ENCODE measurements around the gene PTPN11.

The PTPN11 gene

DNA sequence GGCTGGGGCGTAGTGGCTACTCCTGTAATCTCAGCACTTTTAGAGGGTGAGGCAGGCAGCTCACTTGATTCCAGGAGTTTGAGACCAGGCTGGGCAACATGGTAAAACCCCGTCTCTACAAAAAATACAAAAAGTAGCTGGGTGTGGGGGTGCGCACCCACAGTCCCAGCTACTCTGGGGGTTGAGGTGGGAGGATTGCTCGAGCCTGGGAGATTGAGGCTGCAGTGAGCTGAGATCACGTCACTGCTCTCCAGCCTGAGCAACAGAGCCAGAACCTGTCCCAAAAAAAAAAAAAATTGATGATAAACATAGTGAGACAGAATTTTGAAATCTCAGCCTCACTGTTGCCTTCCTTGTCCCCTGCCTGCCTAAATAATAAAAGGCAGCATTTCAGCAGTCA lies 40.0 kb downstream of the PTPN11 start:
- DNase-seq (ENCODE audit: low spot score), result no peak
- TF ChIP-seq CTCF (IDR thresholded peaks at IDR 0.05; ENCODE audit: extremely low read depth, missing control alignments), result no peak

GRCh38 chr12:112463478-112463877 lies 44.7 kb downstream of the PTPN11 start:
- DNase-seq (ENCODE audit: low spot score), result peak; percentile 47
- no peak for TF ChIP-seq CTCF (IDR thresholded peaks at IDR 0.05; ENCODE audit: extremely low read depth, missing control alignments)

DNA sequence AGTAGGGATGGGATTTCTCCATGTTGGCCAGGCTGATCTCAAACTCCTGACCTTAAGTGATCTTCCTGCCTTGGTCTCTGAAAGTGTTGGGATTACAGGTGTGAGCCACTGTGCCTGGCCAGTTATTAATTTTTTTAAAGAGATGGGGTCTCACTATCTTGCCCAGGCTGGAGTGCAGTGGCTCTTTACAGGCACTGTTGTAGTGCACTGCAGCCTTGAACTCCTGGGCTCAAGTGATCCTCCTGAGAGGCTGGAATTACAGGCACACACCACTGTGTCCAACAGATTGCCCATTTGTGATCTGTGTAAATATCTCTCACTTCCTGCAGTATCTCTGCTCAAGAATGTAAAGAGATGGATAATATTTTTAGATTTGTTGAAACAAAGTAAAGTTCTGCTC lies 45.9 kb downstream of the PTPN11 start:
- TF ChIP-seq CTCF (IDR thresholded peaks at IDR 0.05; ENCODE audit: extremely low read depth, missing control alignments), result no peak
- no peak for DNase-seq (ENCODE audit: low spot score)

- DNase-seq (ENCODE audit: low spot score), result no peak
- TF ChIP-seq CTCF (IDR thresholded peaks at IDR 0.05; ENCODE audit: extremely low read depth, missing control alignments), result no peak
These were observed 47.3 kb downstream of the PTPN11 start for GRCh38 chr12:112466011-112466422.

DNA sequence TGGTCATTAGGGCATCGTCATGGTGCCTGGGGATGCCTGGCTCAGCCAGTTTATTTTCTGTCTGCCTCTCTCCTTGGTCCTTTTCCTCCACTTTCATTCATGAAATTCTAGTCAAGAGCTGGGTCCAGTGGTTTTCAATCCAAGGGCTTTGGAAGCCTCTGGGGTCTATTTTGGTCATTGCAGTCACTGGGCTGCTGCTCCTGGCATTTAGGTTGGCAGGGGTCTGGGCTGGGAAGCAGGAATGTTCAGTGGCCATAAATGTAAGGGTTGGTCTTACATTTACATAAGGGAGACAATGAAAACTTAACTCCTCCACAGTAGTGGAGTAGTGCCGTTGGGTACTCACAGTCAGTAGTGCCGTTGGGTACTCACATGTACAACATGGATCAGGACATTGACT lies 48.1 kb downstream of the PTPN11 start:
- no peak for DNase-seq (ENCODE audit: low spot score)
- TF ChIP-seq CTCF (IDR thresholded peaks at IDR 0.05; ENCODE audit: extremely low read depth, missing control alignments), result no peak

GRCh38 chr12:112468046-112468445 lies 49.3 kb downstream of the PTPN11 start:
- no peak for DNase-seq (ENCODE audit: low spot score)
- TF ChIP-seq CTCF (IDR thresholded peaks at IDR 0.05; ENCODE audit: extremely low read depth, missing control alignments), result no peak

GRCh38 chr12:112473056-112473455 lies 54.3 kb downstream of the PTPN11 start:
- no peak for TF ChIP-seq CTCF (IDR thresholded peaks at IDR 0.05; ENCODE audit: extremely low read depth, missing control alignments)
- no peak for DNase-seq (ENCODE audit: low spot score)

Measured in GM20000 (cell line).